GM04503 (cell line): ENCODE results near the gene OSTM1.

Source experiments
- DNase-seq: peaks from one replicate; pipeline ENCODE4 v3.0.0-alpha.2; 2012; ENCODE audit warnings: low read depth

Gene OSTM1

DNA sequence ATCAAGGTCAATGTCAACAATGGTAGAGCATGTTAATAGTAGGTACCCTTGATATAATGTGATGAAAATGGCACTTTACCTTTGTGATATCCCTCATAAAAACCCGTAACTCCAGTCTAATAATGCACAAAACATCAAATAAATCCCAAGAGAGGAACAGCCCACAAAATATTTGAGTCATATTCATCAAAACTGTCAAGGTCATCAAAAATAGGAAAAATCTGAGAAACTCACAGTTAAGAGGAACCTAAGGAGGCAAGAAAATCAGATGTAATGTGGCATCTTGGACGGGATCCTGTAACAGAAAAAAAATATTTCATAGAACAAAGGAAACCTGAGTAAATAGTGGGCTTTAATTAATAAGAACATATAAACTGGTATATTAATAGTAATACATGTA is 25.5 kb upstream of the OSTM1 start:
- DNase-seq: no peak

DNA sequence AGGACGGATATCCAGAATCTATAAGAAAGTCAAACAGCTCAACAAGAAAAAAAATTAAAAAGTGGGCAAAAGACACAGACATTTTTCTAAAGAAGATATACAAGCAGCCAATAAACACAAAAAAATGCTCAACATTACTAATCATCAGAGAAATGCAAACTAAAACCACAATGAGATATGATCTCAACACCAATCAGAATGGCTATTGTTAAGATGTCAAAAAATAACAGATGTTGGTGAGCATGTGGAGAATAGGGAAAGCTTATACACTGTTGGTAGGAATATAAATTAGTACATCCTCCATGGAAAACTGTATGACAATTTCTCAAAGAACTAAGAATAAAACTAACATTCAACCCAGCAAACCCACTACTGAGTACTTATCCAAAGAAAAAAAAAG is 23.3 kb upstream of the OSTM1 start:
- DNase-seq: no peak

DNA sequence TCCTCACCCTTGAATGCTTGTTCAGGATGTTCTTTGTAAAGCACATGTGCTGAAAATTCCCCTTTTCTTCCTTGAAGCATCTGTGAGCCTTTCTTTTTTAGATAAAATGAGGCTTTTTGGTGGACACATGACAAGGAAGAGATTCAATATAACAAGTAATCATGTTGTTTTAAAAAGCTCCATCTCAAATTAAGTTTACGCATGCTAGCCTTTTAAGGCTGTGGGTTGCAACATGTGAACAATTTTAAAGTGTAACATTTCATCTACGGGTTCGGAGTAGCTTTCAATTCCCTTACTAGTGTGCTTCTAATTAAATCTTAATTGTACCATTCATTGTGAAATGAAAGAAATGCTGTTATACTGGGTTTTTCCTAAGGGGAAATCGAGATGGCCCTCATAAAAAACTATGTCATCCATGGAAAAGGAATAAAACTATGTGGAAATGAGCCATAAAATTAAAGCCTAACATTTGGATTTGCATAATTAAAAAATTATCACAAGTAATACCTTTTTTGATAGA is 19.3 kb upstream of the OSTM1 start:
- no peak for DNase-seq

DNA sequence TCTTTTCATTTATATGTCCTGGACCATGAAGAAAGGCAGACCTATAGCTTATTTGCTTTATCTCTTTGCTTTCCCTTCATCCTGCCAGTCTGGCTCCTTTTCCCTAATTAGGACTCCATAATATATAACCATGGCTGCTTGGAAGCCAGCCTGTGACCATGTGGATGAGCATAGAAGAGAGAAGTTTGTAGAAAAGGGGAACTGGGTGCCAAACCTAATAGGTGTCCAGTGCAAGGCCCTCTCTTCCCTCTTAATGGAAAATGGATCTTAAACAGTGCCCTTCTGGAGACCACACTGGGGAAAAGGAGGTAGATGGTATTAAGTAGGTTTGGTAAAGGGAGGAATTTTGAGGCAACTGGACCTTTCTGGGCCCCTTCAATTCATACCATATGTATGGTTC is 16.7 kb upstream of the OSTM1 start:
- no peak for DNase-seq

DNA sequence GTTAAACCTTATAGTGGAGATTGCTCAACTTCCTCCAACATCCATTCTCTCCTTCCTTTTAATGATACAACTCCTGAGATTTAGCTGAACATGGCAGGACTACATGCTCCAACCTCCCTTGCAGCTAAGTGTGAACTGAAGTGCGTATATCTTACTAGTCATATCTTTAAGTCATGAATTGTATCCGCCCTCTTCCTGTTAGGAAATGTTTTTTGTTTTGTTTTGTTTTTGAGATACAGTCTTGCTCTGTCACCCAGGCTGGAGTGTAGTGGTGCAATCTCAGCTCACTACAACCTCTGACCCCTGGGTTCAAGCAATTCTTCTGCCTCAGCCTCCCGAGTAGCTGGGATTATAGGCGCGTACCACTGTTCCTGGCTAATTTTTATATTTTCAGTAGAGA is 8.8 kb upstream of the OSTM1 start:
- no peak for DNase-seq

DNA sequence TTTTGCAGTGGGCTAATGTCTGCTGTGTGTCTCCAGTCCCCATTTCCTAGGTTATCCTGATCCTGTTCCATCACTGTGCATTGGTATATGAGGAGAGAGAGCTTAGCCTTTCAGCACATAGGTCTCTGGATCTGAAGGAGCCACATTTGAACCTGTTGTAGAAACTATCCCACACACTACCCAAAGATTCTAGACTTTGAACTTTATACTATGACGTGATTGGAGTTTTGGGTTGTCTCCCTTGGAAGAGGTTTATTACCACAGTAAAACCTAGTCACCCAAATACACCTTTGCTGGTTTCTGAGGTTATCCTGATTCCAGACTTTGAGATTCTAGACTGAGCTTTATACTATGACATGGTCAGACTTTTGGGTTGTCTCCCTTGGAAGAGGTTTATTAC is 8.0 kb upstream of the OSTM1 start:
- no peak for DNase-seq

DNA sequence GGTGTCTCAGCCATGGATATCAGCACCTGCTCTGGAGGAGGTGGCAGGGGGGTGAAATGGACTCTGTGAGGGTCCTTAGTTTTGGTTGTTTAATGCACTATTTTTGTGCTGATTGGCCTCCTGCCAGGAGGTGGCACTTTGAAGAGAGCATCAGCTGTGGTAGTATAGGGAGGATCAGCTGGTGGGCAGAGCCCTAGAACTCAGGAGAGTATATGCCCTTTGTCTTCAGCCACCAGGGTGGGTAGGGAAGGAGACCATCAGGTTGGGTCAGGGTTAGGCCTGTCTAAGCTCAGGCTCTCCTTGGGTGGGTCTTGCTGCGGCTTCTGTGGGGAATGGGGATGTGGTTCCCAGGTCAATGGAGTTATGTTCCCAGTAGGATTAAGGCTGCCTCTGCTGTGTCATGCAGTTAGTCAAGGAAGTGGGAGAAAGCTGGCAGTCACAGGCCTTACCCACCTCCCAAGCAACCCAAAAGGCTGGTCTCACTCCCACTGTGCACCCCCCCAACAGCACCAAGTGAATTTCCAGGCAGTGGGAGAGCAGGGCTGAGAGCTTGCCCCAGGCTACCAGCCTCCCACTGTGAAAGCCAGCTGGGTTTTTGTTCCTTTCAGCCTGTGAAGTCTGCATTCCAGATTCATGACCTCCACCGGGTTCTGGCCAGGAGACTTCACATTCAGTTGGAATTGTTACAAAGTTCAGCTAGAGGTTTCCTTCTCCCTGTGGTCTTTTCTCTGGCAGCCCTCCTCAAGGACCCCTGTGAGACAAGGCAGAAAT is 5.7 kb upstream of the OSTM1 start:
- DNase-seq: peak; percentile 16

DNA sequence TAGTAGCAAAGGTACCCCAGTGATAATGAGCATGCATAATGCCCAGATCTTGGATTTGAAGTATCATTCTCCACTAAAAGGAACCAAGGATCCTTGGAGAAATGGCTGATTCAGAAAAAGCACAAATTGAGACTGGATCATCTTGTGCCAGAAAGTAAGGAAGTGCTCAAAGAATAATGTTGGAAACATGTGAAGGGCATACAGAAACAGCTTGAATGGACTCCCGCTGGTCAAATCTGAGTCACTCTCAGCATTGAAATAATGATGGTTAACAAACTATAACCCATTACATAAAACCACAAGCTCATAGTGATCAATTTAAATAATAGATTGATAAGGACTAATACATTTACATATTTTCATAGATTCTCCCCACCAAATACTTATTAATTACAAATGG is 3.6 kb upstream of the OSTM1 start:
- no peak for DNase-seq

DNA sequence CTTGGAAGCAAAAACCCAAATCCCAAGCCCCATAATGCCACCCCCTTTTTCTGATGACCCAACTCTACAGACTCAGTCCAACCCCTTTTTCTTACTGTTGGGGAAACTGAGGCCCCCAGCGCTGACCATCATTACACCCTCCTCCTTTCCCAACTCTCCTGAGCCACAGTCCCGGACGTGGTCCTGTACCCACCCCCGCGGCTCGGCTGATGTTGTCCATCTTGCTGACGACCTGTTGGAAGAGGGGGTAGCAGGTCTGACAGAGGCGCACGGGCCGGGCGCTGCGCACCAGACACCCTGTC is 533 bp downstream of the OSTM1 start:
- no peak for DNase-seq

DNA sequence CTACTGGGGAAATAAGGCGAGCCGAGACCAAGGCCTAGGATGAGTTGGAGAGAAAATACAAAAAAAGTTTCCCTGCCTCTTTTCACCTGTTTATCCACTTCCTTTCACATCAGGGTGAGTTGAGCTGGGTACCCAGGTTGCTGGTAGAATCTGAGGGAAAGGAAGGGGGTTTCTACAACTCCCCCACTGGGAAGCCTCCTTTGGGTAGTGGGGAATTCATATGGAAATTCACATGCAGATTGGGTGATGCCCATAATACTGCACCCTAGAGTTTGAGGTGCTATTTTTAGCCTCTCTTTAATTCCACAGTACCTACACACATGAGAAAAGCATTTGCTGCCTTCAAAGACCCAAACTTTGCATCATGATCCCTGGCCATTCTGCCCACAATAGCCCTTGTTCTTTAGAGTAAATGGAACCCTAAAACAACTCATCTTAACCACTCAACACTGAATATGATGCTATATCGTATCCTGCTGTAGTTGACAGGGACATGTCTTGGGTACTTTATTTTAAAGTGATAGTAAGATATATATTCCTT is 2.7 kb downstream of the OSTM1 start:
- DNase-seq: no peak

DNA sequence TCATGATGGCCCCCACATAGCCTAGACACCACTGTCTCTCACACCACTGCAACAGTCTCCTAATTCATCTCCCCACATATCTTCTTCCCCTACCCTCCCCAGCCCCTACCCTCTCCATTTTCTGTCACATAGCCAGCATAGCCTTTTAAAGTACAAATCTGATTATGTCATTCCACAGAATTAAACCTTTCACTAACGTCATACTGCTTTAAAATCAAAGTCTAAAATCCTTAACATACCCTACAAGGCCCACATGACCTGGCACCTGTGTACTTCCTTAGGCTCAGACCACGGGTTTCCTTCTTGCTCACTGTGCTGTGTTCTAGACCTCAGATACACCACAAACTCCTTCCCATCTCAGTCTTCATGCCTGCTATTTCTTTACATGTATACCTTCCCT is 5.9 kb downstream of the OSTM1 start:
- no peak for DNase-seq

DNA sequence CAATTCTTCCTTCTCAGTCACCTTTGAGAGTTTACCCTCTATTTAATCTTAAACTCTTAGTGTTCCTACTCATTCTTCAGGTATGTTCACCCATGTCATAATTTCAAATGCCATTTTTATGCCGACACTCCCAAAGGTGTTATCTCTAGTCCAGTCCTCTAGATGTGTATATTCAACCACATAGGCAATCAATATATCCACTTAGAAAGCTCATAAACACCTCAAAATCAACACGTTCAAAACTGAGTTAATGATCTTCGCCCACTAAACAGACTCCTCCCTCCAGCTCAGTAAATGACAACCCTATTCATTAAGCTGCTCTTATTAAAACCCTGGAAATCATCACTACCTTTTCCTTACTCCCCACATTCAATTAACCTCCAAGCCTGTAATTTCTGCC is 6.4 kb downstream of the OSTM1 start:
- no peak for DNase-seq

DNA sequence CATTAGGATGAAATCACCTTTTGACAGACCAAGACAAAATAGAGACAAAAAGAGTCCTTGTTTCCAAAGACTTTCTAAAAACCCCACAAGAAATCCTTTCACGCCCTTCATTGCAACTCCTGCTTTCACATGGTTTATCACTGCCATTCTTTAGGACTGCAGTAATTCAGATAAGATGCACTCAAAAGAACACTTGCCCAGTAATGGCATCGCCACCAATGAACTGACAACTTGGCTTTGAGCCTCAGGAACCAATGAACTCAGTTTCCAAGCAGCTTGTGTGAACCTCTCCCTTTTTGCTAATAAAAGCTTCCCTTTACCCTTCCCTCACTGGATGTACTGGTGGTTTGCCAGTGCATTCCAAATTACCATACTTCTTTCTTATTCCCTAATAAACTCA is 21.8 kb downstream of the OSTM1 start:
- DNase-seq: no peak

DNA sequence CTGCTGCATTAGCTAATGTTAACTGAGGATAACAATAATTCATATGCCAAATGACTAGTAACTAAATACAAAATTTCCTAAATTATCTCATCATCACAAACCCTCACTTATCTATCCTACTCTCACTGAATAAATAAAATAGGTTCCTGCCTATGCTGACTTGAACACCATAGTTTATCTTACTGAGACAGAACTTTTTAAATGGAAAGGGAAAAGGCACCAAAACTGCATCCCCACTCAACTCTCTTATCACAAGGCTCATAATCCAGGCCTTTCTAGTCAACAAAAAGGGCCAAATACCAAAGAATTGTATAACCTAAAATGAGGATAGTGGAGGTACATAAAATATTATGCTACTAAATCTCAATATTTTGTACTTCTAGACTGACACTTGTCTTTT is 23.1 kb downstream of the OSTM1 start:
- DNase-seq: no peak

DNA sequence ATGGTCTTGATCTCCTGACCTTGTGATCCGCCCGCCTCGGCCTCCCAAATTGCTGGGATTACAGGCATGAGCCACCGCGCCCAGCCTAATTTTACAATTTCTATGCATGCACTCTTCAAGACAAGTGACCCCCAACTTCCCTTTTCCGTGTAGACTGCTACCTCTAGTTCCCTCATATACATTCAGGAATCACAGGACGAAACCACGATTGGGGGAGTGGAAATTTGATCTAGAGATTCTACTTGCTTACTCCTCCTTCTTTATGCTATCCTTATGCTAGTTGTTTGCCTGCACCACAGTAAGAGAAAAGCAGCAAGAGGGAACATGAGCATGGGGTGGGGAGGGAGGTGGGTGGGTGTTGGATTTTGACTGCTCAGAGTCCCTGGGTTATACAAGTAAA is 34.9 kb downstream of the OSTM1 start:
- no peak for DNase-seq

DNA sequence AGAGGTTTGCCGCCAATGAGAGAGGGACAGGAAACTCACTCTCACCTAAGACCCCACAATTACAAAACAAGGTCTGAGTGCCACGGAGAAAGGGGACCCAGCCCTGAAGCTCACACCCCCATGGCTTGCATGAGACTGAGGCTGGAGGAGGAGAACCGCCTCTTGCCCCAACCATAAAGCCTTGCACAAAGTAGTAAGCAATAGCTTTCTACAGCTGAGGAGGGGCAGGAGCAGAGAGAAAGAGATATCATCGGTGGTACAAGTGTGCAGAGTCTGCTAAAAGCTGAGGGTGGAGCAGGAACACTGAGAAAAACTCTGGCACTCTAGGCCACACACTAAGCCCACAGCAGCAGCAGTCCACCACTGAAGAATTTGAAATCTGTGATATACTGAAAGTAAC is 37.7 kb downstream of the OSTM1 start:
- DNase-seq: no peak

DNA sequence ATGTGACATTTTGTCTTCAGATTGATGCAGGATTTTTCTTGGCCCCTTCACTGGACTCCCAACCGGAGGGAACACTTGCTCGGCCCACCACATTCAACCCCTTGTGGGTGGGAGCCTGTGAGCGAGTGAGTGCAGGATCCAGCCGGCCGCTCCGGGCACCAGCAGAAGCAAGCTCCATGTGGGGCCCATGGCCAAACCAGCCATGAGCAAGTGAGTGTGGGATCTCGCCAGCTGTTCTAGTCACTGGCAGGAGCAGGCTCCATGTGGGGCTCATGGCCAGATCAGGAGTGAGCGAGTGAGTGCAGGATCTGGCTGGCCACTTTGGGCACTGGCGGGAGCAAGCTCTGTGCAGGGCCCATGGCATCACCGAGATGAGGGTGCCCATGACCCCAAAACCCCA is 42.6 kb downstream of the OSTM1 start:
- DNase-seq: no peak

DNA sequence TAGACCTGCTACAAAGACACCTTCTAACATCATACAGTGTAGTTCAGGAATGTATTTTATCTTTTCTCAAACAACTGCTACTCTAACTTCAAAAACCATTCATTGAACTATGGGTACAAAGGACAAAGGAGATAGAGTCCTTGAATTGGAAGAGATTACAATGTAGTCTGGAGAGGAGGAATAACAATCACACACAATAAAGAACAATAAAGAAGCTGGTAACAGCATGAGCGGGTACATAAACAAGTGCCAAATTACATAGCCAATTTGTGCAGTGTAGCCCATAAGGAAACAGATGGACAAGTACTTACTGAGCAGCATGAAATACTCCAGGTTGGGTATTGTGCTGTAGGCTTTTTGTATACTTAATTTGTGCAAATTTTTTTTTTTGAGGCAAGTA is 44.3 kb downstream of the OSTM1 start:
- DNase-seq: no peak

DNA sequence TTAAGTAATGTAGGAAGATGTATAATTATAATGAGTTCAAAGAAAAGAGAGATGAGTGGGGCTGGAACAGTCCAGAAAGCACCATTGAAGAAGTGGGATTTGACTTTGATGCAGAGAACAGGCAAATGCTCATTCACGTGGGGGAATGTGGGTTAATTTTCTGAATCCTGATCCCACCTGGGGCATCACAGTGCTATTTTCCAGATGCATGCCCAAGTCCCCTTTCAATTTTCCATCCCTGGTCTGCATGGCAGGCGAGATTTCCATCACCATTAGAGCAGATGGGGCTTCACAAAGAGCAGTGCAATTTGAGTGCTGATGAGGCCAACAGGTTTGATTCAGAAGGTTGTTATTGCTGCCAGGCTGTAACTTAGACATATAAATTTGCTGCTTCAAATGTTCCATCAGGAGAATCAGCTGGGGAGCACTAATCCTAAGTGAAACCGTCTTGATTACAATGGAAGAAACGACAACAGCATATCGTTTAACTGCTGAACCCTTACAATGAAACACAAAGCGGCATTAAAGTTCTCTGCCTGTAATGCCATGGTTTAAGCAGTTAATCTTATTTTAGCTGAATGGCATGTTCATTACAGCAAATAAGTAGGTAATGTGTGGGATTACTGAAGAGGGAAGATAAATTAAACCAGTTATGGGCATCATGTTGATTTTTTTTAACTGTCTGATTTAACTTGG is 45.2 kb downstream of the OSTM1 start:
- no peak for DNase-seq

DNA sequence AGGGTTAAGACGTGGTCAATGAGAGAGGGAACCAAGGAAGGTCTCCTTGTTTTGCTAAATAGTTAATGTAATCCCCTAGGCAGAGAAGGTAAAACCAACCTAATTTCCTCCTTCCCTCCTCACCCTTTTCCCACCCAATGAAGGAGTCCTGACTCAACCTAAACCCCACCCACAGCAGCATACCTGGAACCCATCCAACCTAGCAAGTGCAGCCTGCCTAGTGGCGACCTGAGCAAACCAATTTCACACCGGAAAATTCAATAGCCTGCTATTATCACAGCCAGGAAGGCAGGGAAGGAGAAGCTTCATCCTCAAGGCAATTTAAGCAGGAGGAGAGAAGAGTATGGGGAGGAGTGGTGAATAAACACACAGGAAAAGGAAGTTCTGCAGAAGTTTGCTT is 46.9 kb downstream of the OSTM1 start:
- DNase-seq: no peak

DNA sequence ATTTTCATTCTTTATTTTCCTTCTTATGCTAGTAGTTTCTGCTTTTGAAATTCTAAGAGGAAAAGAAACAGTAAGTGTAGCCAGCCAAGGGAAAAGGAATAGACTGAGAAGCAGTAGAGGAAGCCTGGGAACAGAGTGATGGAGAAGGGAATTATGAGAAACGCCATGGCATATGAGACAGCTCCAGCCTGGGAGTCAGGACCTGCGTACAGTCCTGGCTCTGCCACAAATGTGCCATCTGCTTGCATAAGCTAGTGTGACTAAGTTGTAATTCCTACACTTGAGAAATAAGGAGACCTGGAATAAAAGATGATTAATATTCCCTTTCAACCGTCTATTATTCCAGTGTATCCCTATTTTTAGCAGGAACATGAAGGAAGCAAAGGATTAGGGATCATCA is 47.5 kb downstream of the OSTM1 start:
- DNase-seq: no peak

DNA sequence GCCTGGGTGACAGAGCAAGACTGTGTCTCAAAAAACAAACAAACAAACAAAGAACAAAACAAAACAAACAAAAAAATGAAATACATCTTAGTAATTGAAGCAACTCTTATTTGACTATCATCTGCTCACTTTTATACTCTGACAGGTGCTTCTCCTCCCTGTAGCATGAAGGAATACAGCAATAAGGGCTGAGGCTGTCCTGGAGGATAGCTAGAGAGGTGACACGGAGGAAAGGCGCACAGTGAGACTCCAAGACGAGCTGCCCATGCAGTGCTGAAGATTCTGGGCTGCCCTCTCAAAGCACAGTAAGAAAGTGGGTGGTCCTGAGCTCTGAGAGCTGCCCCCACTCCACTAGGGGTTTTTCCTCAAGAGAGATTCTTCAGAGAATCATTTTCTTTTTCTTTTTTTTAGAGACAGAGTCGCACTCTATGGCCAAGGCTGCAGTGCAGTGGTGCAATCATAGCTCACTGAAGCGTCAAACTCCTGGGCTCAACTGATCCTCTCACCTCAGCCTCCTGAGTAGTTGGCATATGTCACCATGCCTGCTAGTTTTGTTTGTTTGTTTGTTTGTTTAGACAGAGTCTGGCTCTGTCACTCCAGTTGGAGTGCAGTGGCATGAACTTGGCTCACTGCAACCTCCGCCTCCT is 50.0 kb downstream of the OSTM1 start:
- DNase-seq: no peak

DNA sequence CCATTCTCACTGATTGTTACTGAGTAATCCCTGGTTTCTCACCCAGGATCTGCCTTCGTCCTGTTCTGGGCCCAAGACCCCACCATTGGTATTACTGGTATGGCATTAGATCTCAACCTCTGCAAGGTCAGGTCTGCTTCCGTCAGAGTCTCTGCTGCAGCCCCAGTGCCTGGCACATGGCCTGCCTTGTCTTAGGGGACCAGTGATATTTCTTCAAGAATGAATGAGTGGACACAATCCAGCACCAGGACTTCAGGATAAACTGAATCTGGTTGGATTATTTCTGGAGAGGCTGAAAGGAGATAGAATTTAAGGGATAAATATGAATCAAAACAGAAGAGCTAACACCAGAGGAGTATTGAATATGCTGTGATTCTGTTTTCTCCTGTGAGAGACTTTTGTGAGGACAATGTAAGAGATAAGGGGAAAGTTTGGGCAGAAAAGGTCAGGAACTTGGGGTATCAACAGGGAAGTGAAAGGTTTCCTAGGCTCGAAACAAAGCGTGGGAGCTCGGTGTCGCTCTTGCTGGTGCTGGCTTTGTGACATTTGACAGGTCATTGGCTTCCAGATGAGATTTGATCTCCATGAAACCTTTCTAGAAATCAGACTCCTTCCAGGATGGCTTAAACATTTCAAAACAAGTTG is 53.9 kb downstream of the OSTM1 start:
- no peak for DNase-seq
